ENCODE measurements around the gene EIF4A2.

DNA sequence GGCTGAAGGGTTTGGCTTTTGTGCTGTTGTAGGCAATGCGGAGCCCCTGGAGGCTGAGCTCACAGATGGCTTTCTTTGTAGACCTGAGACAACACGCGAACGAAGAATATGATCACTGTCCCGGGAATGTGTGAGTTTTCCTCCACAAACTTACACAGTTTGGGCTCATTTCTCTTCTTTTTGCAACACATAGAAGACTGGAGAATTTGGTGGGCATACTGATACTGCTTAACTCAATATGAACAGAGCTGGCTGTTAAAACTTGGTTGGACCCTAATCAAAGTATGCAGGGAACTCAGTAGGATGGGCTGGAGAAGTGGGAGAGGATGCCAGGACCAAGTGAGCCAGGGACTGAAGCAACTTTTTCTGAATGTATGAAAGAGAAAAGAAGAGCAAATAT lies 35.1 kb downstream of the EIF4A2 start:
- TF ChIP-seq ZNF605 (CRISPR knock-in tag; IDR thresholded peaks at IDR 0.05) = no peak
- TF ChIP-seq RFXAP (CRISPR knock-in tag; IDR thresholded peaks at IDR 0.05; ENCODE audit: borderline replicate concordance) = no peak
- no peak for TF ChIP-seq POLR2AphosphoS5 (IDR thresholded peaks at IDR 0.05; ENCODE audit: low read depth, low read length)
- TF ChIP-seq ZNF563 (CRISPR knock-in tag; IDR thresholded peaks at IDR 0.05) = no peak
- TF ChIP-seq PHF8 (CRISPR knock-in tag; IDR thresholded peaks at IDR 0.05) = no peak
- TF ChIP-seq NONO (IDR thresholded peaks at IDR 0.05) = no peak
- no peak for TF ChIP-seq NONO (CRISPR knock-in tag; conservative IDR thresholded peaks at IDR 0.05)
- no peak for TF ChIP-seq TOE1 (CRISPR knock-in tag; IDR thresholded peaks at IDR 0.05)
